Germinal center (tissue), 1 donor: Measurements from ENCODE around the gene SLC48A1.
"Not testable (repeated sequence)": the region's sequence is repeated elsewhere in the genome, so short reads cannot be mapped to it uniquely, and the experiment has no call there.

Experiments
- DNase-seq: peaks from one replicate; pipeline ENCODE4 v3.0.0; 2012; ENCODE audit warnings: mixed read lengths, low spot score

Gene SLC48A1

GRCh38 chr12:47791351-47791746, 18.3 kb downstream of the SLC48A1 start:
- no peak for DNase-seq

GRCh38 chr12:47791874-47792273, 18.8 kb downstream of the SLC48A1 start:
- no peak for DNase-seq

DNA sequence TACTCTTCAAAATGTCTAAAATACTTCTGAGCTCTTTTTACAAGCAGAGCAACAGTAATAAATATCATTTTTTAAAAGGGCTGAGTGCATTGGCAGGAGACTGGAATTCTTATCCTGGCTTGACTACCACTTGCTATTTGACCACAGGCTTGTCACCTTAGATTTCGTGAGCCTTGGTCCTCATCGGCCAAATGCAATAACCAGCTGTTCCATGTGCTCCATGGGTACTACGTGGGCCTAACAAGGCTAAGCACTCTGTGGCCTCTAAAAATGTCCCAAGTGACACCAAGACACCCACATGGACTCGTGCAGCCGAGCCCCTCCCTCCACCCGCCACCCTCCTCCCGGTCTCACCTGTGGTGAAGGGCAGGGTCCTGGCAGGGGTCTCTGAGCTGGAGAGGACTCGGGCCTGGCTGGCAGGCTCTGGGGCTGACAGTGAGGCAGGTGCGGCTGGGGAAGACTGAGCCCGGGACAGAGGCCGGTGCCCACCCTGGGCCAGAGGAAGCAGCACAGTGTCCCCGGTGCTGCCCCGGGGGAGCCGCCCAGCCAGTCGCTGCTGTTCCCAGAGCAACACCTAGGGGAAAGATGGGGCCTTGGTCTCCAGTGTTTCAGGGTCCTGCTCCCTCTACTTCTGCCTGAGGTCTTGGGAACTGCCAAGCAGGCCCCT, 20.1 kb downstream of the SLC48A1 start:
- DNase-seq: no peak

DNA sequence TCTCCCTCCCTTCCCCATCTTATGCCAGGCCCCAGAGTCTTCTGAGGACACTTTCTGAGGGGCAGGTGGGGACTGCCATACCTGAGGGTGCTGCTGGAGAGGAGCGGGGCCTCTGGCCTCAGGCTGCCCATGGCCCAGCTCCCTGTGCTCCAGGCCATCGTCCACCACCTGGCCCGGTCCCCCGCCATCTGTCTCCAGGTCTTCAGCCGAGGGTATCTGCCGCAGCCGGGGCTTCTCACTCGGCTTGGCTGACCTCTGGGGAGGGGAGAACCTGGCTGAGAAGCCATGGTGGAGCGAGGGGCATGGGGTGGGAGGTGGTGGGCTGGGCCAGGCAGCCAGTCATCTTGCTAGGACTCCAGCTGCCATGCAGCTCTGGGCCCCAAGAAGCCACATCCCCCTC, 21.6 kb downstream of the SLC48A1 start:
- DNase-seq: no peak

DNA sequence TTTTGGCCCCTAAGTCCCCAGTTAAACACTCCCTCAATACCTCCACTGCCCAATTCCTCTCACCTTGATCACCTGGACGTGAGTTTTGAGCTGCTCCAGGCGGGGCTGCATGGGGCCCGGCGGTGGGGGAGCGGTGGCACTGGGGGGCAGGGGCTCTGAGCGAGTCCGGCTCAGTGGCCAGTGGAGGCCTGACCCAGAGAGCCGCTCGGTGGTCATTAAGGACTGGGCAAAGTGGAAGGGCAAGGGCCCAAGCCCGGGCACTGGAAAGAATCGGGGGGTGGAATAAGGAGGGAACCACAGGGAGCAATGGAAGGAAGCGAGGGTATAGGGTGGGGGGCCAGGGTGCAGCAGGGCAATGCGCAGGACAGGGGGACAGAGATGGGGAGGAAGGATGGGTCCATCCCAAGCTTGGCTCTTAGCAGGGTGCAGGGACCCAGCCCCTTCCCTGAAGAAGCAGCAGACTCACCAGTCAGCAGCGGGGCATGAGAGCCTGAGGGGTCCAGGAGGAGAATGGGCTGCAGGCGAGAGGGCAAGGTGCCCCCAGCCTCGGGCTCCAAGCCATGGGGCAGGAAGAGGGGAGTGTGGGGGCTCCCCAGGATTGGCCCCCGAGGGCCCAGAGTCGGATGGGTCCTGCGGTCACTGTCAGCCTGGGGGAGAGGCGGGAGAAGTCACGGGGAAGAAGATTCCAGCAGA, 22.2 kb downstream of the SLC48A1 start:
- no peak for DNase-seq

DNA sequence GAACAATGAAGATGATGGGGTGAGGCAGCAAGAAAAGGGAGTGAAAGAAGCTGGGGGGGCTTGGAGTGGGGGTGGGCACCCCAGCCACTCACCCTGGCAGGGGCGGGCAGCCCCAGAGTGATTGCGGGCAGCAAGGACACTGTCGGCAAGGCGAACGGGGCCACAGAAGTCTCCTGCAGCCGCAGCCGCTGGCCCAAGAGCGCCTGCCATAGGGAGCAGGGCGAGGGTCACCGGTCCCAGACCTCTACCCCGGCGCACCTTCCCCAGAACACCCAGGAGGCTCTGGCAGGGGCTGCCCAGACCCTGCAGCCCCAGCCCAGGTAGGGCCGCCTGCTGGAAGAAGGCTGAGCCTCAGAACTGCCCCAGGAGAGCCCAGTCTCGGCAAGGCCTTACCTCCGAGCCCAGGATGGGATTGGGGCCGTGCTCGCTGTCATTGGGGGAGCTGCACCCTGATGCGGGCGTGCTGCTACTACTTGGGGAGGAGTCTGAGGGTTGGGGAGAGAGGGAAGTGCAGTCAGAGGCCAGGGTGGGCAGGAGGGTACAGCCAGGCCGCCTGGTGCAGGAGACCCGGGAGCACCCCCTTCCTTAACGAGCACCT, 22.9 kb downstream of the SLC48A1 start:
- no peak for DNase-seq

DNA sequence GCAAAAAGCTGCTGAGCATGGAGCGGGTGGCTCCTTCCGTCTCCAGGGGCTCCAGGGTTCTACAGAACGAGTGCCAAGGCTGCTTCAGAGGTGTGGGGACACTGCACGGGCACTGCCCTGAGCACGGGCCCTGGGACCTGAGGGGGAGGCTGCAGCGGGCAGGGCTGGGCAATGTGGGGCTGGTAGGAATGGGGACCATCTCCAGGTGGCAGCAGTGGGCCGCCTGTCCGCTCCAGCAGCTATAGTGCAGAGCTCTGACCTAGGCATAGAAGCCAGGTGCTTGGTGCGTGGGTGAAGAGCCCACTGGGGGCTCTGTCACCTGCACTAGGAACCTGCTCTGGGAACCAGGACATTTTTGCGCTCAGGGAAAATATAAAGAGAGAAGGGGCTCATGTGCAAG, 24.4 kb downstream of the SLC48A1 start:
- no peak for DNase-seq

DNA sequence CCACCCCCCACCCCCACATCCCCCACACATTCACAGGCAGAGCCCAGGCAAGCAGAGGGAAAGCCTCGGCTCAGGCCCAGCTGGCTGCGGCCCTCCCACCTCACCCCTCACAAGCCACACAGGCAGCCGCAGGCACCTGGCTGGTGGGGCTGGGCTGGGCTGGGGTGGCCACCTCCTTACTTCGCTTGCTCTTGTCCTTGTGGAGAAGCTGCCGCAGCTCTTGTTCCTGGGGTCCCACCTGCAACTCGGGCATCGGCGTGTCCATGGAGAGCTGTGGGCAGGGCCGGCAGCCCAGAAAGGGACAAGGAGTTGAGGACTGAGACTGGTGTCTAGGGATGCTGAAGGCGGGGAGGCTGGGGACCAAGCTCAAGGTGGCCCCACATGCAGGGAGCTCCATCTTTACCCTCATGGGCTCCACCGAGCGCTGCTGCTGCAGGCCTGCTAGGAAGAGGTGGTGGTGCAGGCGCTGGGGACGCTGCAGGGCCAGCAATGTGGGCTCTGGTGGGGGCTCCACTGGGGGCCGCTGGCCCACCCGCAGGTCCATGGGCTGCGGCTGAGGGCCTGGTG, 25.4 kb downstream of the SLC48A1 start:
- DNase-seq: no peak

DNA sequence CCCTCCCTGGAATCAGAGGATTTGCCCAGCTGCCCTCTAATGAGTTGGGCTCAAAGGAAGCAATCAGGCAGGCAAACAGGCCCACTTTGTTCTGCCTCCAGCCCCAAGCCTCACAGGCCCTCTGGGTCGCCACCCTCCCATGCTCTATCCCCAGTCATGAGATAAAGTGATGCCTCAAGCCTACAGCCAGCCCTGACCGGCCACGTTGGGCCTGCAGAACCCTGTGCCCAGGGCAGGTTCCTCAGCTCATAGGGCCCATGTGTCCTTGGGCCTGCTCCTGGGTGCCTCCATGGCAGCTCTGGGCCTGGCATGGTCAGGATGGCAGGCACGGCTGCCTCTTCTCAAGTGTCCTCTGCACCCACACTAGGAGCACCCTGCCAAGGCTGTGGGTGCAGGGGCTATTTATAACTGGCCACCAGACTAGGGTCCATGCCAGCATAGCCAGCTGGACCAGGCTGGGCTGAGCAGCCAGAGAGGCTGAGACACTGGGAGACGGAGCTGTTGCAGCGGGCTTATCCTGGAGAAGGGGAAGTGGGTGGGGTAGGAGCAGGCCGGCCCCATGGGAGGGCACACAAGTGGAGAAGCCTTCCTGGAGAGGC, 26.4 kb downstream of the SLC48A1 start:
- no peak for DNase-seq

DNA sequence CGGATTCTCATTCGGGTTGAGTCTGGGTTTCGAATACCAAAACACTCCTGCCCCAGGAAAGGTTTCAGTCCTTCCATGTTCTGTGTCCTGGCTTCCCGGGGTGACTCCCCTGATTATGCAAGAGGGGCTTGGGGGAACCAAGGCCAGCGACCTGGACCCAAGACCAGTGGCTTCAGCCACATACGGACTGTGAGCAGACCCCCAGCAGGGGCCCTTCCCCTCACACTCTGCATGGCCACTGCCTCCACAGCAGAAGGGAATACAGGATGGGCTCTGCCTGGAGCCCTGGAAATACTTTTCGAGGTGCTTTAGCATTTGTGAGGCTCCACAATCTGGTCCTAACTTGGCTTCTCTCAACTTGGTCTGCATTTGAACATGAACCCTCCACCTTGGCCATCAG, 27.5 kb downstream of the SLC48A1 start:
- no peak for DNase-seq

DNA sequence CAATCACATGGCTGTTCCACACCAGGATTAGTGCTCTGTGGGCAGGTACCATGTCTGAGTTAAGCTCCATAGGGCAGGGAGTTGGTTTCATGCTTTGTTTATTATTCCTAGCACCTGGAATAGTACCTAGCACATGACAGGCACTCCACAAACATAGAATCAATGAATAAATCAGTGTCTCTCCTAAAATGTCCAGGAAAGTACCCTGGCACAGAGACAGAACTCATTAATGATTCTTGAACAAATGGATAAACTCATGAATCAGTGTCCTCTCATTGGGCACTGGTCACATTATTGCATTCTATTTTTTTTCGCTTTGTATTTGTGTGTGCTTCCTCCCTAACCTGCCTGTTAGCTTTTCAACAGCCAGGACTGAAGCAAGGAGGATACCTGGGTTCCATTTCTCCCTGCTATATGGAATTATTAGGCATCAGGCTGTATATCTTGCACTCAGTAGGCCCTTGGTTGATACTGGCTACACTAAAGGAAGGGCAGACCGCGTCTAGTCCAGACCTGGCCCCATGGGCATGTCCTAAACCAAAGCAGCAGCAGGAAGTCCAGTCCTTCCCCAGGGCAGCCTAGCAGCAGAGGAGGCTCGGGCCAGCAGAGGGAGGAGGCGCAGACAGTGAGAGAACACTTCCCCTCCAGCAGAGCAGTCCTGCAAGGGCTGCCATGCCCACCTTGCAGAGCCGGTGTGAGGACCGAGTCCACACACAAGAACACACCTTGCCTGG, 28.3 kb downstream of the SLC48A1 start:
- DNase-seq: no peak

- DNase-seq: no peak
These were observed 28.8 kb downstream of the SLC48A1 start for GRCh38 chr12:47801904-47802246.

- no peak for DNase-seq
These were observed 29.3 kb downstream of the SLC48A1 start for GRCh38 chr12:47802312-47802711.

DNA sequence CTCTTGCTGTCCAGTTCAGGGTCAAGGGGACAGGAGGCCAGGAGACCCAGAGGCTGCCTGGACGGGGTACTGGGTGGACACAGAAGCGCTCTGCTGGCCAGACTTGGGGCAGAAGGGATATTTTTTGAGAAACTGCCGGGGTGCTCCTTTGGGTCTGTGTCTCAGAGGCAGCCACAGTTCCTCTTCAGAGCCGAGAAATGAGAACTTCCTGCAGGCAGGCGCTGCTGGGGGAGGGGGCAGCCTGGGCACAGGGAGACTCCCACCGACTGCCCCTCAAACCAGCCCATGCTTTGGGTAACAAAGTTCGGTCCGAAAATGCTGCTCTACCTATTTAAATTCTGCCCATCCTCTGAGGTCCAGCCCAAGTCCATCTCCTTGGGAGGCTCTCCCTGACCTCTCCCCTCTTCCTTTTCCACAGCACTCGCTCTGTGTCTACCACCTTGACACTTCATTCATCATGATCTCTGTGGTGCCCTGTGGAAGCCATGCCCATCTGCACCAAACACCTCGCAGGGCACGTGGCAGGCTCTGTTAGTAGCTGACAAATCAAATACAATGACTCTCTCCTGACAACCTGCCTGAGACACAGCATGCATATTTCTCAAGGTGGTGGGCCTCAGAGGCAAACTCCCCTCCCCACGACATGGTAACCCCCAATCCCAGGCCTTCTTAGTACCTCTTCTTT, 30.3 kb downstream of the SLC48A1 start:
- no peak for DNase-seq

DNA sequence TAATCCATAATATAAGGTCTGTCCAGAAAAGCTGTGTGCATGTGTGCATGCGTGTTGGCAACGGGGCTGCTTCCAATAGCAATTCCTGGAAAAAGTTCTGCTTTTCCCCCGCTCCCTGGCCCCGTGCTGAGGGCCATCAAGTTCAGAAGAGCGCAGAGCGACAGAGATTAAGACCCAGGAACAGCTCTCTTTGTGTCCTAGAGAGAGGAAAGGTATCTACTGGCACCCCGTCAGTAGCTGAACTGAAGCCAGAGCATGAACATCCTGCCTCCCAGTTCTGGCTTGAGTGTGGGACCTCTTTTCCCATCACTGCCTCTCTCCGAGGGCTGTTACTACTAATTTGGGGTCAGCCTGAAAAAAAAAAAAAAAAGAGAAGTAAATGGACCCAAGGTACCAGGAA, 31.1 kb downstream of the SLC48A1 start:
- no peak for DNase-seq

DNA sequence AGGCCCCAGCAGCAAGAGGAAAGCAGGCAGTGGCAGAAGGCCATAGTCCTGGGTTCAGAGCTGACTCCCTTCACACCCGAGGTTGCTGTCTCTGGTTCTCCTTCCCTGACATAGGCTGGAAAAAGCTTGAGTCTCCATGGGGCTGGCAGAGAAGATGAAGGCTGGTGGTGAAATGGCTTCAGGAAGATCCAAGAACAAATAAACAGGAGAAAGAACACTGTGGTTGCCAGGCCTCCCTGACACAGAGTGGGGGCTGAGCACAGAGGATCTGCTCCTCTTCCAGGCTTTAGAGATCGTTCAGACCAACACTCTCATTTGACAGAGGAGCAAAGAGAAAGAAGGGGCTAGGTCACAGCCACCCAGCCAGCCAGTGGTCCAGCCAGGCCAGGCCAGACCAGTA, 32.4 kb downstream of the SLC48A1 start:
- DNase-seq: no peak

GRCh38 chr12:47807338-47807737, 34.3 kb downstream of the SLC48A1 start:
- no peak for DNase-seq

DNA sequence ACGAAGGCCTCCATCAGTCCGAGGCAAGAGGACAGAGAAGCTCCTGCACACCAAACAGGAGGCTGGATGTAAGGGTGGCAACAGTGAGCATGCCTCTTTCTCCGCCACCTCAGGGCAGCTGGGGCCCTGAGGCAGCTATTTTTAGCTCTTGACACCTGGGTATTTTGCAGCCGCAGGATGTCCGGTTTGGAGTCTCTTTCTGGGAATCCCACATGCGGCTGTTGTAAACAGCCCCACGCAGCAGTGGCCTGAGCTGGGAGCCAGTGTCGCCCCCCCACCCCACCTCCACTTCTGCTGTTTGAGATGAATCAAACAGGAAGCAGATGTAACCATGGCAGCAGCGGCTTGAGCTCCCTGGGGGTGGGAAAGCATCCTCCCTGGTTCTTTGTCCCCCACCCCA, 35.0 kb downstream of the SLC48A1 start:
- peak; percentile 65 for DNase-seq

DNA sequence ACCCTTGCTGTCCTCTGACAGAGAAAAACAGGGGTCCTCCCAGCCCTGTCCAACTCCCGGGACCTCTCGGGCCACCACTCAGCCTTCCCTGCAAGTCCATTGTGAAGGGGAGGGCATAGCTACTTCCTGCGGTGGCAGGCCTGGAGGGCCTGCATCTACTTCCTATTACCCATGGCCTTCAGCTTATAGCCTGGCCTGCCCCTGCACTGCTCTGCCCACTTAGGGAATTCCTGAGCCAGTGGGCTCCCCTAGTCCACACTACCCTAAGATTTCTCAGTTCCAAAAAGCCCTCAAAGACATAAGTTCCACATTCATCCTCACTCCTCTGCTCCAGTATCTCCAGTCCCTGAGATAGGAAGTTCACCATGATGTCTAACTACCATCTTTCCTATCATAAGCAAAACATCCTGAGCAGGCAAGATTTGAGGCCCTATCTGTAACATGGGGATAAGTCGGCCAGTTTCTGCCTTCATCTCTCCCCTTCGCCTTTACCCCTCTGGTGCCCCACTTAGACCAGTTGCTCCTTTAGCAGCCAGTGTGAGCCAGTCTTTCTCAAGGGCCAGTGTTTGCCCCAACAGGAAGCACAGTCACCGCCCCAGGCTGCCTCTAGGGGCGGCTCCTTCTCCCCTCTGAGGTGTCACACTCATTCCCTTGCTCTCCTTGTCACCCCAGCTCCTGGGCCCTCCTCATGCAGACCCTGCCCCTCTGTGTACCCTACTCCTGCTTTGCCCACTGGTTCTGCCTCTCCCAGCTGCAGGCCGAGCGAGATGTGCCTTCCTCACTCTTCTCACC, 35.7 kb downstream of the SLC48A1 start:
- peak; percentile 62 for DNase-seq

GRCh38 chr12:47809518-47809917, 36.5 kb downstream of the SLC48A1 start:
- not testable (repeated sequence) for DNase-seq

DNA sequence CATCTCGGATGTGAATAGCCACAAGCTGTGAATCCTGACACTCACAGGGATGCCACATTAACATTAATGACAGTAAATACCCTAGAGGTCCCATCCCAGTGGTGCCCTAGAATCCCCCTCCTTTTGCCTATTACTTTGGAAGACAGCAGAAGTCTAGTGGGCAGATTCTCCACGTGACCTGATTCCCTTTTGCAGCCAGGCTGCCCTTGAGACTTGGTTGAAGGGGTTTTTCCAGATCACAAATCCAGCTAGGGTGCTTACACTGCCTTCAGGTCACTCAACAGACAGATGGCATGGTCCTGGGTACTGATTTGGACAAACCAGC, 38.0 kb downstream of the SLC48A1 start:
- no peak for DNase-seq
